ENCODE measurements around the gene B4GALNT3.

B4GALNT3 gene

DNA sequence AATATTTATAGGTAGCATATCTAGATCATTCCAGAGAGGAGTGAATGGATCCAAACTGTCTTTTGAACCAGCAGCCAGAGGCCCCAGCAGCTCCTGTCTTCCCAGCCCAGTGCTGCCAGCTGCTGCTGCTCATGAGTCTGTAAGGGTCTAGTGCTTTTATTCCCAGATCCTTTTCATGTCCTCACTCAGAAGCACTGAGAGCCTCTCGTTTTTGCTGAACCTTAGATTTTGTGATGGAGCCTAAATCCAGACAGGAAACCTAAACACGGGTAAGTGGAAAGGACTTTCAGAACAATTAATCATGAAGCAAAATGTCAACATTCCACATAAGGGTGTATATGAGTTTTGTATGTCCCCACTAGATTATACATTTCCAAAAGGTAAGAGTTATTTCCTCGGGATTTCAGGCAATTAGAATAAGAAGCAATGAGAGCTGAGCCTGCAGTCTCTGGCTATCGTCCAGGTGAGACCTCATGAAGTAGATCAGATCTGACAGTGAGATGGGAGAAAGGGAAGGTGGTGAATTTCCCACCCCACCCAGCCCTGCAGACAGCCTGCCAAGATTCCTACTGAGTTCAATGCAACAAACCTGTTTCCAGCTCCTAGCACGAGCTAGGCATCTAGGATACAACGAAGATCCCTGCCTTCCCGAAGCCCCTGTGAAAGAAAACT lies 119.1 kb downstream of the B4GALNT3 start:
- DNase-seq: no peak

GRCh38 chr12:579420-580110 lies 119.8 kb downstream of the B4GALNT3 start:
- DNase-seq: no peak

- DNase-seq: no peak
Measured at GRCh38 chr12:580813-581212, 121.1 kb downstream of the B4GALNT3 start.

GRCh38 chr12:581321-581720 lies 121.6 kb downstream of the B4GALNT3 start:
- no peak for DNase-seq

DNA sequence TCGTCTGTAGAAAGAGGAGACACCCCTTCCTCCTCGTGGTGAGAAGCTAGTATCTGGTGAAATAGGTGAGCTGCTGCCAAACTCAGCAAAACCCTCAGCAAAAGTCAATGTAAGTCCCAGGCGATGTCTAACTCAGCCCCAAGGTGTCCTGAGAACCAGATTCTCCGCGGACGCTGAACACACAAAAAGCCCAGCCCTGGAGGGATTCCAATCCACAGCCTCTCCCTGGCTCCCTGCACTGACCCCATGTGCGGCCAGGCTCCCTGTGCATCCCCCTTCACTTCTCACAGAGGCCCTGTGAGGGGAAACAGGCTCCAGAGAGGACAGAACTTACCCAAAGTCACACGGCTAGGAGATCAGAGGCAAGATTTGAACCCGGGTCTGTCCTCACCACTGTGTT lies 122.0 kb downstream of the B4GALNT3 start:
- no peak for DNase-seq

DNA sequence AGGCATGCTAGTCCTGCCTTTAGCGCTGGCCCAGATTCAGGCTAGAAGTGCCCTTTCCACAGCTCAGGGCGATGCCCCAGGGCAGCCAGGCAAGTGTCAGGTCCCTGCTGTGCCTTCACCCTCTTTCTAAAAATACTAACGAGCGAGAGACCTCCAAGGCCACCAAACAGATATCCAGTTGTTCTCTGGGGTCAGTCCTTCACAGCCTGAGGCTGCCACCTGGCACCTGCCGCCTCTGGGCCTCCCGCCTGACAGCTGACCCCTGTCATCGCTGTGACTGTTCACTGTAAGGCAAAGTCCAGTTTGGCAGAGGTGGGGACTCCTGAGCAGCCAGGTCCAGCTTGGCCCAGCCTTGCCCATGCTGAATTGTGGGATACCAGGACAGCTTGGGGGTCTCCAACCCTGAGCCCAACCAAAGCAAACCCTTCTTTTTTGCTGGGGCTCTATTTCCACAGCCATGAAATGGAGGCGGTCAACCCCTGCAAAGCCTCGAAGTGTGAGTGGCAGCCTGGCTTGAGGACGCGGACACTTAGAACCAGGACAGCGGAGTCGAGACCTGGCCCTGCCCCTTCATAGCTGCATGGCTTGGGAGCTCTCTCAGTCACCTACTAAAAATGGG lies 123.6 kb downstream of the B4GALNT3 start:
- no peak for DNase-seq

DNA sequence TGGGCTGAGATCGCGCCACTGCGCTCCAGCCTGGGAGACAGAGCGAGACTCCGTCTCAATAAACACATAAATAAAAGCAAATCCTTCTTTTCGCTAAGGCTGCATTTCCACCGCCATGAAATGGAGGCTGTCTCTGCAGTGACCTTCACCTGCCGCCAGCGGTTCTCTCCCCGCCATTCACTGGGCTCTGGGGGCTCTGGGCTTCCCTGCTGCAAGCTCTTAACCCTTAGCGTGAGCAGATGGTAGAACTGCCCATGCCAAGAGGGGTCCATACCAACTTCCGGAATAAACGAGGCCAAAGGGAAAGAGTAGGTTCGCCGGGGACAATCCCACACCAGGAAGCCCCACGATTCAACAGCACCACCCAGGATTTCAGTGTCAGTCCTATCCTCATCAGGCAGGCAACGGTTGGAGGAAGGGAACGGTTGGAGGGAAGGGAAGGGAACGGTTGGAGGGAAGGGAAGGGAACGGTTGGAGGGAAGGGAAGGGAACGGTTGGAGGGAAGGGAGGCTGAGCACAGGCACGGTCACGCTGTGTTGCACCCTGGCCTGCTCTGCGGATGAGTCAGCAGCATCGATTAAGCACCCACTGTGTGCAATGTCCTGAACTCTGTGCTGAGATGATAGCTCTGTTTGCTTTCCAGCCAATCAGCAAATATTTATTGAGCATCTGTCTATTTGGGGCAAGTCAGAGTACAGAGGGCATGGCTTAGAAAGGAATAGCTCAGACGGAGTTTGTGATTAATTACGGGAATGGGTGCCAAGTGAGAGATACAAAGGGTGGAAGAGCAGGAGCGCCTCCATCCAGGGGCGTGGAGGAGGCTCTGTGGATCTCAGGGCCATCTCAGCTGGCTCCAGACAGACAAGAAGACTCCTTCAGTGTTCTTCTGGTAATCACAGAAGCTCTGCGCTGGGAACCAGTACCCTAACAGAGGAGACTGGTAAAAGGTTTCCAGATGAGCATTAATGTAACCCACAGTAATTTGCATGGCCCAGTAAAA lies 125.6 kb downstream of the B4GALNT3 start:
- no peak for DNase-seq

DNA sequence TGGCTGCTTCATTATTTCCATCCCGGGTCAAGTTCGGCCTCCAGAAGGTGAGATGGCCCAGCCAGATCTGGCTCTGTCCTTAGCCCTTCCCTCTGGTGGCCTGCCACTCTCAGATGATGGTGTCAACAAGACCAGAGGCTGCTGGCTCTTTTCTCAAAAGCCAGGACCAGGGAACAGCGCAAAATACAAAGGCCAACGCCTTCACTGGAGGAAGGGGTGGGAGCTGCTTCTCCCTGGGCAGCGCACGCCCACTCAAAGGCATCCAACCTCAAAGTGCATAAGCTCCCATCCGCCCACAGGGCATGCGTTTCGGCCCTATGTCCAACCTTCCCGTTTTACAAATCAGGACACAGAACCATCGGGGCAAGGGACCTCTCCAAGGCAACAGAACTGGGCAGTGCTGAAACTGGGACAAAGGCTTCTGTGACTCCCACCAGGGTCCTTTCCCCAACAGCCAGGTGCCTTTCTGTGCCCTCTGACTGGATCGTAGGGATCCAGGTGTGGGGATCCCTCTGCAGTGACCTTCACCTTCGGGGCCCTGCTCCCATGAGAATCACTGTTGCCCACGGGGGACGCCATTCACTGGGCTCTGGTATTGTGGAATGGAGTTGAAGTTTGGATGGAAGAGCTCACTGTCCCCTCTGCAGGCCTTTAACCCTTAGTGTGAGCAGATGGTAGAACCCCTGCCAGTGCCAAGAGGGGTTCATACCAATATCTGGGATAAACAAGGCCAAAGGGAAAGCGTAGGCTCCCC lies 126.8 kb downstream of the B4GALNT3 start:
- no peak for DNase-seq

GRCh38 chr12:587132-588023 lies 127.6 kb downstream of the B4GALNT3 start:
- no peak for DNase-seq

GRCh38 chr12:588024-588322 lies 128.2 kb downstream of the B4GALNT3 start:
- no peak for DNase-seq

DNA sequence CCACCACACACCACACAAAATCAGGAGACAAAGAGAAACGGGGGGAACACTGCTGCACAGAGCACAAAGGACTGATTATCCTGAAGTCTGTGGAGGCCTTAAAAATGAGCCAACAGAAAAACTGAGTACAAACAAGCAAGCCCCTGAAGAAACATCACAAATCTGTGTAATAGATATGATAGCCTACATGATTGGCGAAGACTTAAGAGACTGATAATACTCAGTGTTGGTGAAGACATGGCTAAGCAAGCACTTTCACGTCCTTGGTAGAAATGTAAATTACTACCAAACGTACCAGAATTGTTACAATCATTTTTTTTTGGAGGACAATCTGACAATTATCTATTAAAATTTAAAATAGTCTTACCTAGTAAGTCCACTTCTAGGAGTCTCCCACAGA lies 128.9 kb downstream of the B4GALNT3 start:
- no peak for DNase-seq

DNA sequence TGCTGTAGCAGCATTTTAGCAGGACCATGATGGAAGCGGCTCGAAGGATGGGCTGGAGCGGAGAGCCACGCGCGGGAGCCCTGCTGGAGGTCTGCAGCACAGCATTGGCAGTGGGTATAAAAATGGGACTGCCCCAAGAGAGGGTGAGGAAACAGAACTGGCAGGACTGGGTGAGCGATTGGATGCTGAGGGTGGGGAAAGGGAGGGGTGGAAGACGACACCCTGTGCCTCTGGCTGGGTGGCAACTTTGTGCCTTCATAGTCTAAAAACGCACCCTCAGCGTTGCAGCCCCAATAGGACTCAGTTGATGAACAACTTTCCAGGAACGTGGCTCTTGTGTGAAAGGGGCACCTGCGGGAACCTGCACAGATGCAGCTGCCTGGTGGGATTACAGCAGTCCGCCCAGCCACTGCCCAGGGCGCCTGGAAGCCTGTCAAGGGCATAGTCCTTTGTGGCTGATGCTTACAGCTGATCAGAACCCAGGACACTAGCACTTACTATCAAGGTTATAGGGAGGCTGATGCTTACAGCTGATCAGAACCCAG lies 130.5 kb downstream of the B4GALNT3 start:
- no peak for DNase-seq

DNA sequence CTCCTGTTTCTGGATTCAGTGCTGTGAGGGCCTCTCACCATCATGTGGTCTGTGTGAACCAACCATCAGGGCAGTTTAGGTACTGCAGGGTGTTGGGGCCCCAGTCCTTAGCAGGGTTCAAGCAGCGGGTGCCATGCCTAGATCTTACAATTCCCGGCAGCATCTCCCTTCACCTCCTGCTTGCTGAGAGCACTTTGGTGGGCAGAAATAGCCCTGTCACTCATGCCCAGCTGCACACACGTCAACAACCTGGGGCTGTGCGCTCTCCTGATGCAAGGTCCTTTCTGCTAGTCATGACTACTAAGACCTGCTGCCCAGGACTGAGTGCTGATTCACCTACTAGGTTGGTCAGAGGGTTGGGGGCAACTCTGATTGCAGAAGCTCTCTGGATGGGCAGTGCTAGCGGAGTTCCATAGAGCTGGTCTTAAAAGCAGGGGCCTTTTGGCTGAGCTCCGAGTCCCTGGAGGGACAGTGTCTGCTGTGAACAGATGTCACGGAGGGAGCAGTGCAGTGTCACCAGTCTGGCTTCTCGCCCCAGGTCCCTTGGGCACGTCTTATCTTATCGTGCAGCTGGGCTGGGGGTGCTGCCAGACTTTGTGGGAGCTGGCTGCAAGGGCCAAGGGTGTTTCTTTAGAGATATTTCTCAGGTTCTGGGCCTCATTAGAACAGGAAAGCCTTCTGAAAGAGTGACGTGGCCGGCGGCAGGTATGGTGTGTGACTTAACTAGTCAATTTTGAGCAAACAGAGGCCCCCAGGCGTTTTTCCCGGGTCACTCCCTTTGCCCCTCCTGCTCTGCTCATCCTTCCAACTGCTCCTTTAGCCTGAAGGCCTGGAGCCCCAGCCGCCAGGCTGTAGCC lies 131.7 kb downstream of the B4GALNT3 start:
- DNase-seq: no peak

DNA sequence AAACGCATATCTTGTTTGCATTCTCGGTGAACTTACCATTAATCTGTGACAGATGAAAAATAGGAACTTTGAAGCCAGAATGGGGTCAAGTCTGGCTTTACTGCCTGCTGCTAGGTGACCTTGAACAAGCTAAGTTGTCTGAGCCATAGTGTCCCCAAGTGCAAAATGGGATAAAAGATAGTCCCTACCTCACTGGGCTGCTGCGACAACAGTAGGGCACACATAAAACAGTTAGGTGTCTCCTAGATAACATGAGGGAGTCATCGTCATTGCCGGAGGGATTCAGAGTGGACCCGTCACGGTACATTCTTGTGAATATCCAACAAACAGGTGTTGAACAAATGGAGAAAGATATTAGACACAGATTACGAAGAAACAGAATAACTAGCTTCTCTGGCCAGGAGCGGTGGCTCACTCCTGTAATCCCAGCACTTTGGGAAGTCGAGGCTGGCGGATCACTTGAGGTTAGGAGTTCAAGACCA lies 132.3 kb downstream of the B4GALNT3 start:
- DNase-seq: no peak

DNA sequence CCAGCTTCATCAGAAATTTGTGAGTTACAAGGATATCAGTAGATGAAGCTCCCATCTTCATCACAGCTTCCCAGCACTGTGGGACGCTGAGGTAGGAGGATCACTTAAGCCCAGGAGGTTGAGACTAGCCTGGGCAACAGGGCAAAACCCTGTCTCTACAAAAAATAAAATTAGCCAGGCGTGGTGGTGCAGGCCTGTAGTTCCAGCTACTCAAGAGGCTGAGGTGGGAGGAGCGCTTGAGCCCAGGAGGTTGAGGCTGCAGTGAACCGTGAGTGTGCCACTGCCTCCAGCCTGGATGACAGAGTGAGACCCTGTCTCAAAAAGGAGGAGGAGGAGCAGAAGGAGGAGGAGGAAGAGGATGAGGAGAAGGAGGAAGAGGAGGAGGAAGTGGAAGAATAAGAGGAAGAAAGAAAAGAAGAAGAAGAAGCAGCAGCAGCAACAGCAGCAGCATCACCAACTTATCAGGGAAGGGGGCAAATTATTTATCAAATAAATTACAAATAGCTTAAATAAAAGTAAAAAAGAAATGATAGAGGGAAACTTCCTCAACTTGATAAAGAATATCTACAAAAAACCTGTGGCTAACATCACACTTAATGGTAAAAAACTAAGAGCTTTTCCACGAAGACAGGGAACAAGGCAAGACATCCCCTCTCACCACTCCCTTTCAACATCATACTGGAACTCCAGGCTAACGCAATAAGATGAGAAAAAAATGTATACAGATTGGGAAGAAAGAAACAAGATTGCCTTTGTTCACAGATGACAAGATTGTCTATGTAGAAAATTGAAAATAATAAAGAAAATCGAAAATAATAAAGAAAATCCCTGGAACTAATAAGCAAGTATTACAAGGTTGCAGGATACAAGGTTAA lies 133.9 kb downstream of the B4GALNT3 start:
- no peak for DNase-seq

DNA sequence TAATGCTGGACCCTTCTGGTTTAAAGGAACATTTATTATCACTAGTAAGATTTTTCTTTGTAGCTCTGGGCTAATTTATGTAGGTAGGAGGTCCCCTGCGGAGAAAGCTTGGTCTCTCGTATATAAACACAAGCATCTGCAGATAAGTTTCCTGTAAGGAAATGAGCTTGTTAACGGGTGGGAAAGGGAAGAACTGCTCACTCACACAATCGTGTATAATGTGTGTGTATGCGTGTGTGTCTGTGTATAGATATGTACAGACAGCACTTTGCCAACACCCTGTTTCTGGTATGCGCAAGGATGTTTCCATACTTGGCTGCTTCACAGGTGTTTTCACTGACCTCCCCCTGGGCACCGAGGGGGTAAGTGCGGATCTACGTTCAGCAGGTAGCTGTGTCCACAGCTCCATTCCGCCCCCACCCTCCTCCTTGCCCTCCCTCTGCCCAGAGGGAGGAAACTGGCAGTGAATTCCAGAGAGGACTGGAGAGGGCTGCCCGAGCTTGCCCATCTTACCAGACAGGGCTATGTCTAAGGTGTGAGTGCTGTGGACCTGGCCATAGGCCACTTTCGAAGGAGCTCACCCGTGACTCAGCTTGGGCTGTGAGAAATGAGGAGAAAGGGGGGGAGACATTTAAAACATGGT lies 138.3 kb downstream of the B4GALNT3 start:
- DNase-seq: no peak

GRCh38 chr12:599756-600155 lies 140.0 kb downstream of the B4GALNT3 start:
- DNase-seq: no peak

- DNase-seq: no peak
Measured at GRCh38 chr12:601976-602699, 142.4 kb downstream of the B4GALNT3 start.

Data from stimulated activated CD4-positive, alpha-beta T cell treated with anti-CD3 and anti-CD28 coated beads, Interleukin-2, amount 100 ng/mL, for 24 hours (primary cell).